SK-N-SH (cell line): ENCODE results near the gene SHB.

Source experiments
- EP300 ChIP-seq, 2 experiments: IDR thresholded peaks; 2 replicates each; pipeline versions ENCODE4 v1.4.0 to v1.6.1; 2012; ENCODE audit warnings: borderline replicate concordance in 1 of 2, low read depth in 1 of 2, low read length in 1 of 2
- FOSL2 ChIP-seq: IDR thresholded peaks from 2 replicates; pipeline ENCODE4 v1.4.0; 2012; ENCODE audit warnings: low read depth, mild to moderate bottlenecking, moderate library complexity, borderline replicate concordance
- FOXJ3 ChIP-seq: sonication (generic); formaldehyde crosslinking; IDR thresholded peaks from 2 replicates; pipeline ENCODE4 v1.5.1; 2020; ENCODE audit warnings: mild to moderate bottlenecking, missing genetic modification reagents
- MAX ChIP-seq: IDR thresholded peaks from 2 replicates; pipeline ENCODE4 v1.4.0; 2012; ENCODE audit warnings: low read depth
- POLR2AphosphoS5 ChIP-seq: IDR thresholded peaks from 2 replicates; pipeline ENCODE4 v1.6.1; 2012; ENCODE audit warnings: low read depth, low read length
- REST ChIP-seq: IDR thresholded peaks from 2 replicates; pipeline ENCODE4 v1.6.1; 2012; ENCODE audit warnings: mild to moderate bottlenecking, low read depth, low read length, moderate library complexity
- USF1 ChIP-seq: IDR thresholded peaks from 2 replicates; pipeline ENCODE4 v1.4.0; 2012; ENCODE audit warnings: low read depth, borderline replicate concordance
- ZBTB33 ChIP-seq: IDR thresholded peaks from 2 replicates; pipeline ENCODE4 v1.4.0; 2012; ENCODE audit warnings: low read depth, borderline replicate concordance
- TF ChIP-seq, protein P1 (sequence below): fragments of 200-600 bp; sonication (generic); IDR thresholded peaks from 2 replicates; pipeline ENCODE4 v1.6.1; 2017; ENCODE audit warnings: antibody characterized with exemption, mild to moderate bottlenecking, moderate library complexity

DNA sequence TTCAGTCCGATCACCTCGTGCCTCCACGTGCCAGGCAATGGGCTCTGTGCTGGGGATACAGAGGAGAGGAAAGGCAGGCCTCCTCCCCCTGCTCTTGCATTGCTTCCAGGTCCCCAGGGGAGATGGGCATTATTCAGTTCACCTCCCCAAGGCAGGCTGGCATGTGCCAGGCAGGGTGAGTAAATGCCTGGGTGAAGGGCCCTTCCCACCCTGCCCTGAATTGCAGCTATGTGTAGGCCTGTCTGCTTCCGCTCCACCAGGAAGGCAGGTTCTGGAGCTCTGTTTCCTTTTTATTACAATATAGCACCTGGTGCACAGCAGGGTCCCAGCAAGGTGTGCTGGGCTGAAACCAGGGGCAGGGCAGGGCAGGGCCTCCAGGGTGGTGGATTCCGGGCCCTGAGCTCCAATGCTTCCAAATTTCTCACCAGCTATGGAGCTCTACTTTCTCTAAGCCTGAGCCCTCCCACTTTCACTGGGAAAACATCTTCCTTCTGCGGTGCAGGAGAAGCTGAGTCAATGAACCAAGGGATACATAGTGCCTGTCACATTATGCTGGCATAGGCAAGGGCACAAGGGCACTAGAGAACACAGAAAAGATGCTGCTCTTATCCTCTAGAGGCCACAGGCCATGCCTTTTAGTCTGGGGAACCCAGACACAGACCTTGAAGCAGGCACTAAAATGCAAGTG, 42.0 kb downstream of the SHB start:
- TF ChIP-seq FOSL2 (no peak), USF1 (no peak), MAX (0 out of 2 replicates have a peak, but pooled peaks have one; percentile 21), REST (no peak), EP300 (IDR thresholded peaks at IDR 0.05; ENCODE audit: borderline replicate concordance in 1 of 2, low read depth in 1 of 2, low read length in 1 of 2) (no peak), POLR2AphosphoS5 (no peak), ZBTB33 (no peak), FOXJ3 (no peak)
- TF ChIP-seq, protein P1, sequence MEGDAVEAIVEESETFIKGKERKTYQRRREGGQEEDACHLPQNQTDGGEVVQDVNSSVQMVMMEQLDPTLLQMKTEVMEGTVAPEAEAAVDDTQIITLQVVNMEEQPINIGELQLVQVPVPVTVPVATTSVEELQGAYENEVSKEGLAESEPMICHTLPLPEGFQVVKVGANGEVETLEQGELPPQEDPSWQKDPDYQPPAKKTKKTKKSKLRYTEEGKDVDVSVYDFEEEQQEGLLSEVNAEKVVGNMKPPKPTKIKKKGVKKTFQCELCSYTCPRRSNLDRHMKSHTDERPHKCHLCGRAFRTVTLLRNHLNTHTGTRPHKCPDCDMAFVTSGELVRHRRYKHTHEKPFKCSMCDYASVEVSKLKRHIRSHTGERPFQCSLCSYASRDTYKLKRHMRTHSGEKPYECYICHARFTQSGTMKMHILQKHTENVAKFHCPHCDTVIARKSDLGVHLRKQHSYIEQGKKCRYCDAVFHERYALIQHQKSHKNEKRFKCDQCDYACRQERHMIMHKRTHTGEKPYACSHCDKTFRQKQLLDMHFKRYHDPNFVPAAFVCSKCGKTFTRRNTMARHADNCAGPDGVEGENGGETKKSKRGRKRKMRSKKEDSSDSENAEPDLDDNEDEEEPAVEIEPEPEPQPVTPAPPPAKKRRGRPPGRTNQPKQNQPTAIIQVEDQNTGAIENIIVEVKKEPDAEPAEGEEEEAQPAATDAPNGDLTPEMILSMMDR, result no peak
